ENCODE data around the gene IFI44. TPM values are rescaled to one million over a fixed set of nuclear protein-coding genes. Genes with fewer than 3 reads are reported as not detected.

IFI44 gene
- total and polyA plus RNA-seq, 8 donors = 14.3 to 62.2 (median 23.3) TPM; not detected in 1

GRCh38 chr1:78699813-78700212 lies 50.2 kb downstream of the IFI44 start:
- peaks cover 0 to 22% (median 17%) of the 10 kb centered on the region in 4 donors for H3K9me3 ChIP-seq
- intact Hi-C loops (cut with DNase I; ENCODE audit: low total_unique reads) = no loop called here
- DNase-seq = no peak
- H3K27me3 ChIP-seq = peaks cover 0 to 16% (median 3%) of the 10 kb centered on the region in 3 donors
- H3K36me3 ChIP-seq = no peaks in the 10 kb centered on the region
- no peak for TF ChIP-seq POLR2A (IDR thresholded peaks at IDR 0.05)
- TF ChIP-seq EP300 (IDR thresholded peaks at IDR 0.05) = no peak
- TF ChIP-seq CTCF (IDR thresholded peaks at IDR 0.05) = no peak
- TF ChIP-seq POLR2AphosphoS5 (IDR thresholded peaks at IDR 0.05) = no peak
- no peak overlapping the region for H3K27ac ChIP-seq
- no peaks in the 10 kb centered on the region for H3K4me1 ChIP-seq
- H3K4me3 ChIP-seq = no peak overlapping the region

DNA sequence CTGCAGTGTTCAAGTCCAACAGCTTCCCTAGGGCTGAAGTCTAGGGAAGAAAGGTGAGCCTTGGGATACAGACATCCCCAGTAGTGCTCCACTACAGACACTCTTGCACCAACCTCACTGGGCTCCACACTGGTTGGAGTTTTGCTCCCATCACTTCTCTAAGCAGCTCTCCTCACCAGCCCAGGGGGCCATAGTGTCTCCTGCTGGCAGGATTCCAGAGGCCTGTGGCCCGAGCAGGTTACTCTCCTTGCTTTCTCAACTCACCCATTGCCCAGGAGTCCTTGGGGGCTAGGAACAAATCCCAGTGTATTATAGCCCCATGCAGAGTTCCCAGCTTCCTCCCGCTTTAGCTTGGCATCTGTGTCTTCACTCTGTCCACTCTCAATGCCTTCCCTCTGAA lies 52.8 kb downstream of the IFI44 start:
- TF ChIP-seq POLR2A (IDR thresholded peaks at IDR 0.05) (no peak), POLR2AphosphoS5 (IDR thresholded peaks at IDR 0.05) (no peak), CTCF (IDR thresholded peaks at IDR 0.05) (no peak), EP300 (IDR thresholded peaks at IDR 0.05) (no peak)
- Histone ChIP-seq H3K36me3 (no peaks in the 10 kb centered on the region), H3K27ac (no peak overlapping the region), H3K4me1 (no peaks in the 10 kb centered on the region), H3K27me3 (peaks cover 0 to 16% (median 3%) of the 10 kb centered on the region in 3 donors), H3K9me3 (peaks cover 0 to 22% (median 17%) of the 10 kb centered on the region in 4 donors), H3K4me3 (no peak overlapping the region)
- DNase-seq = no peak
- 67 to 85% (median 79%) methylated on average over 2 of the region's 2 CpGs for WGBS, 5 donors
- intact Hi-C loops (cut with DNase I; ENCODE audit: low total_unique reads) = no loop called here

DNA sequence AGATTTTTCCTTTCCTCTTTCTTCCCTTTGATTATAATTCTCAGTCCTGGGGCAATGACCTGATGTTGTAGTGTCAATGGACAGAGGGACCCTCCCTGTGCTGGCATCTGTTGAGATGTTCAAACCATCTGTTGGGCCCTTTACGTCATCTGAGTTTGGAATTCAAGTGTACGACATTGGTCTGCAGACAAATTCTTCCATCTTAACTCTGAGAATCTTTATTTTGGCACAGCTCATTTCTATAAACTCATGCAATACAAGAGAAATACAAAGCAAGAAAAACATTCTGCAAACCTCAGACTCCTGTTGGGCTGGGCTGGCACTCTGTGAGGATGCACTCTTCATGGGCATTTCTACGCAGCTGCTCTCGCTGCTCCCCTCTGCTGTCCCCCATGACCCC lies 54.2 kb downstream of the IFI44 start:
- intact Hi-C loops (cut with DNase I; ENCODE audit: low total_unique reads) = no loop called here
- whole genome bisulfite sequencing, 5 donors = 64 to 79% (median 69%) methylated on average over 4 of the region's 4 CpGs
- DNase-seq = no peak
- Histone ChIP-seq H3K9me3 (peaks cover 0 to 20% (median 14%) of the 10 kb centered on the region in 4 donors), H3K4me1 (no peaks in the 10 kb centered on the region), H3K4me3 (no peak overlapping the region), H3K27me3 (peaks cover 0 to 16% (median 3%) of the 10 kb centered on the region in 3 donors), H3K36me3 (no peaks in the 10 kb centered on the region), H3K27ac (no peak overlapping the region)
- TF ChIP-seq CTCF (IDR thresholded peaks at IDR 0.05) (no peak), POLR2A (IDR thresholded peaks at IDR 0.05) (no peak), POLR2AphosphoS5 (IDR thresholded peaks at IDR 0.05) (no peak), EP300 (IDR thresholded peaks at IDR 0.05) (no peak)

- intact Hi-C loops (cut with DNase I; ENCODE audit: low total_unique reads) = no loop called here
- no peaks in the 10 kb centered on the region for H3K4me1 ChIP-seq
- no peak for DNase-seq
- H3K27ac ChIP-seq = no peak overlapping the region
- WGBS, 5 donors = 63 to 86% (median 69%) methylated on average over 3 of the region's 3 CpGs
- no peaks in the 10 kb centered on the region for H3K36me3 ChIP-seq
- no peaks in the 10 kb centered on the region for H3K27me3 ChIP-seq
- no peak for TF ChIP-seq POLR2A (IDR thresholded peaks at IDR 0.05)
- no peak for TF ChIP-seq EP300 (IDR thresholded peaks at IDR 0.05)
- no peak for TF ChIP-seq POLR2AphosphoS5 (IDR thresholded peaks at IDR 0.05)
- no peak for TF ChIP-seq CTCF (IDR thresholded peaks at IDR 0.05)
- no peaks in the 10 kb centered on the region for H3K9me3 ChIP-seq
- no peak overlapping the region for H3K4me3 ChIP-seq
Observed at GRCh38 chr1:78712467-78713051, 62.9 kb downstream of the IFI44 start.
